SKM-1 treated with dmso at 0.1 percent for 144 hours (cell line): Measurements from ENCODE around the gene NTNG1.
A peak's percentile ranks its signal among the peaks of the same experiment; 100 is the strongest.
"Not testable (repeated sequence)": the region's sequence is repeated elsewhere in the genome, so short reads cannot be mapped to it uniquely, and the experiment has no call there.

ENCODE experiments used
- DNase-seq: peaks from one replicate; lab custom pipeline; 2025; ENCODE audit not compliant: unreplicated experiment; lab: John Stamatoyannopoulos, UW

The NTNG1 gene

DNA sequence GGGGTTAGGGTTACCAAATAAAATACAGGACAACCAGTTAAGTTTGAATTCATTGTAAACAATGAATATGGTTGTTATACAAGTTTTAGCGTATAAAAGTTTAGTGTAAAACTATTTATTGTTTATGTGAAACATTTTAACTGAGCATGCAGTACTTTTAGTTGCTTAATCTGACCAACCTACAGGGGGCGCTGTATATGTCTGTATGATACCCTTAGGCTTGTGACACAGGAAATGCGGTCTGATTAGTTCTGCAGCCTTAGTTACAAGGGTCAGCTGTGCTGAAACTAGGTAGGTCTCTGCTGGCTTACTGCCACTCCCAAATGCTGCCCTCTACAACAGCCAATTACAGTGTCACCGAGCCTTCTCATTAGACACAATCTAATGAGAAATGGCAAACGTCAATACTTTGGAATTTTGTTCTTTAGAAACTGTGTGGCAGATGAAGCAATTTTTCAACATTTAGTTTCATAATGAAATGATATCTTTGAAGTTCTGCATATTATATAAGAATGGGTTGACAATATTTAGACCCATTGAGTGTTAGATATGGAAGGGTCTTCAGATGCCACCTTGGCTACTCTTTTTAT lies 56.2 kb downstream of the NTNG1 start:
- peak; percentile 42 for DNase-seq

DNA sequence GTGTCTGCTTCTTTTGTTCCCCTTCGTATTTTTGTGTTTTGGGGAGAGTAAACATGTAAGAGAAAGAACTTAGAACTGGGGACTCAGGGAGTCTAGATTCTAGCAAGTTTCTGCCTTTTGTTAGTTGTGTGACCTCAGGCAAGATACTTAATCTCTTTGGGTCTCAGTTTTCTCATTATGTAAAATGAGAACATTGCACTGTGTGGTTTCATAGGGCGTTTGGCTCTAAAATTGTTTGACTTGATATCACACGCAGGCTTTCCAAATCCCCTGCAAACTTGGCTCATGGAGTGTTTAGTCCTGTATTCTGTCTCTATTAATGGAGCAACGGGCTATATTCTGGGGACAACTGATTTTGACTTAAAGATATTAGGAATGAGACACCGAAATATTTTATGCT lies 57.7 kb downstream of the NTNG1 start:
- DNase-seq, result no peak

DNA sequence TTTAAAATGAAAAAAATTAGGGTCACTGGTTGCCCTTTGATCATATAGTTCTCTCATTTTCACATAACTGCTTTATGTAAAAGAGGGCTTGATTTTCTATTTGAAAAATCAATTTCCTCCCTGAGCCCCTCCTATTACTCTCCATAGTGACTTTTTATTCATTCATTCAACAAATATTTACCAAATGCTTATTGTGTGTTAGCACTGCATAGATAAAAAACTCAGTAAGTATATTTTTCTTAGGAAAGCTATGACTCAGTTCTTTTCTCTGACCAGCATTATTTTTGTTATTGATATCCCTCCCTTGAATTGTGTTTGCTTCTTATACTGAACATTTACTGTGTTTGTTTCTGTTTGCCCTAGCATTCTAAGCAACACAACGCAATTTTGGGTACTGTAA lies 59.8 kb downstream of the NTNG1 start:
- DNase-seq, result no peak

- no peak for DNase-seq
Observed at GRCh38 chr1:107202007-107202406, 61.2 kb downstream of the NTNG1 start.

GRCh38 chr1:107213225-107213624 lies 72.4 kb downstream of the NTNG1 start:
- no peak for DNase-seq

DNA sequence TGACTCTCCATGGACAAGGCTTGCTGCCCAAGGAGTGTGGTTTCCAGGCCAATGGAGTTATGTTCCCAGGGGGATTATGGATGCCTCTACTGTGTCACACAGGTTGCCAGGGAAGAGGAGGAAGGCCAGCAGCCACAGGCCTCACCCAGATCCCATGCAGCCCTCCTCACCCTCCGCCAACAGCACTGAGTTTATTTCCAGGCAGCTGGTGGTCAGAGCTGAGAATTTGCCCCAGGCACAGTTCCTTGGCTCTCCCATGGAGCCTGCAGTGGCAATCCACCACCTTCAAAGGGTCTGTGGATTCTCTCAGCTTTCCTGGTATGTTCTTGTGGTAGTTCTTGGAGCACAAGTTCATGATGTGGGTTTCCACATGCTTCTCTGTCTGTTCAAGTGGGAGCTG lies 79.2 kb downstream of the NTNG1 start:
- DNase-seq, result no peak

- no peak for DNase-seq
Observed at GRCh38 chr1:107225706-107226105, 84.9 kb downstream of the NTNG1 start.

DNA sequence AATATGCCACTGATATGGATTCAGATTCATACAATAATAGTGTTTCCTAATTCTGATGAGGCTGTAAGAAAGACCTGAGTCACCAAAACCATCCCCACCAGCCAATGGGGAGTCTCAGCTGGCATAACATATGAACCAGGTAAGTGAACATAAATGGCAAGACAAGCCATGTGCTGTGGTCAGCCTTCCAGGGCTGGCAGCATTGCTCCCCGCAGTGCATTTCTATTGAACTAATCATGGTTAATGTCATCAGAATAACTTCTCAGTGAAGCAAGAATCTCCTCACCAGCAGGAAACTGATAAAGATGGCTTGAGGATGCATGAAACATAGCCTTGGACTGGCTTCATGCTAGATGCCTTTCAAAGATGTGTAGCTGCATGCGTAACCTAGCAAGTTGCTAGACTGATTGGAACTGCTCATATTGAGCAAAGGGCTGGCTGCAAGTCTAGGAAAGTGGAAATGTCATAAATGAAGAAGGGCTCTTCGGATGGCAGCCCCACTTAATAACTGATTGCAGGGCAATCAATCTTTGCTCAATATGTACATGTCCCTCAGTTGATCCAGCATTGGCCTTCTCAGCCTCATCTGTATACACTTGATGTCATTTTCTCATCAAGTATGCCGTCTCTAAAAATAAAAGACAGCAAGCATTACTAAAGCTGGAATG lies 88.0 kb downstream of the NTNG1 start:
- no peak for DNase-seq

DNA sequence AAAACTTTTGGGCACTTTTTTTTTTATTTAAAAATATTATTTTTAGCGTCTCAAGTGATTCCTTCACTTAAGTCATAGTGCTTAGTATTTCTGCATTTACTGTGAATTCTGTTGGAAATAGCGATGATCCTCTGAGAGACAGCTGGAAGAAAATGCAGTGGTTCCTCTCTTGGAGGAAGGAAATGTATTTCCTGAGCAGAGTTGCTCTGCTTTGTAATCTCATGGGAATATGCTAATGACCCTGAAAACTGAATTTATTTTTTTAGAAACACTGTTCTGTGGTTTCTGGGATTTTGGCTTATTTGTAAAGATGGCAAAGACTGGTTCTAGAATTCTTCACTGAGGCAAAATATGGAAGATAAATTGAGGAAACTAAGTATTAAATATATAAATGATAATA lies 88.9 kb downstream of the NTNG1 start:
- DNase-seq, result no peak

GRCh38 chr1:107230121-107230520 lies 89.3 kb downstream of the NTNG1 start:
- no peak for DNase-seq

- no peak for DNase-seq
Observed at GRCh38 chr1:107231291-107231690, 90.5 kb downstream of the NTNG1 start.

- no peak for DNase-seq
Observed at GRCh38 chr1:107232426-107232825, 91.6 kb downstream of the NTNG1 start.

- DNase-seq, result not testable (repeated sequence)
Observed at GRCh38 chr1:107236760-107237159, 95.9 kb downstream of the NTNG1 start.

DNA sequence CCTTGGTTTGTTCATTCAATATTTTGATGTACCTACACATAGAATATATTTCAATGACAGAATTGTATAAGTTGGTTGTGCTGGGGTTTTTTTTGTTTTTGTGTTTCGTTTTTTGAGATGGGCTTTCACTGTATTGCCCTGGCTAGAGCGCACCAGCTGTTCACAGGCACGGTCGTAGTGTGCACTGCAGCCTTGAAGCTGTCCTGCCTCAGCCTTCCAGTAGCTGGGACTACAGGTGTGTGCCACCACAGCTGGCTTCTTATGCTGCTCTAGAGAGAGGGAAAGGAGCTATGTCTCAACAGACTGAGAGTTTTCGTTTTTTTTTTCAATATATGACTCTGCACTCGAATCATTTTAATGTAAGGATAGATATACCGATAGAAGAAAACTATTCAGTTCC lies 102.6 kb downstream of the NTNG1 start:
- no peak for DNase-seq

DNA sequence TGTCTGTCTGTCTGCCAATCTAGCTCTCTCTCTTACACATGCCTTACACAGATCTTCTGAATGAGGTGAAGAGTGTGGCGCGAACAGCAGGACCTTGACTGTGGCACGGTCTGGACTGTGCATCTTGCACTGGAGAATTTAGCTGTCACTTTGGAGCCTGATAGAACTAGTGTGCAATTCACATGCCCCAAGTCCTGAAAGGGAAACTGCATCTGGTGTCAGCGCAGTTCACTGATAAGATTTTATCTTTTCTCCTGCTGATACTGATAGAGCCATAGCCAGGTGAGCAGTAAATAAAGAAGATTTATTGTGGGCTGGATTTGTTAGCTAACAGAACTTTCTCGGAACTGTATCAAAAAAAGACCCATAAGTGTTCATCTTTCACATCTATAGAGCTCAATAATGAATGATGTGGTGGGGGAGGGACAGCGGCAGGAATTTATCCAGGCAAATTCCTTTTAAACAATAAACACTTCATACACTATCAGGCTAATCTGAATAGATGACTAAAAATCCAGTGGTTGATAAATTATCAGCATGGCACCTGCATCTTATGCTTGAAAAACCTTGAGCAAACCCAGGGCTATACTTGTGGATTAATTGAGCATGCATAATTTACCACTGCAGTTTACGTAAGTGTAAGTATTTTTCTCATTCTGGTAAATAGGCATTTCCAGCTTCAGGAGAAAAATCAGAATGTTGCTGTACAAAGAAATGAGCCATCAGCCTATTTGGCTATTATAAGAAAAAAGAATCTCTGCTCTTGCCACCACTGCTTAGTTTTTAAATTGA lies 104.1 kb downstream of the NTNG1 start:
- DNase-seq, result no peak

GRCh38 chr1:107246775-107247345 lies 106.0 kb downstream of the NTNG1 start:
- DNase-seq, result no peak

DNA sequence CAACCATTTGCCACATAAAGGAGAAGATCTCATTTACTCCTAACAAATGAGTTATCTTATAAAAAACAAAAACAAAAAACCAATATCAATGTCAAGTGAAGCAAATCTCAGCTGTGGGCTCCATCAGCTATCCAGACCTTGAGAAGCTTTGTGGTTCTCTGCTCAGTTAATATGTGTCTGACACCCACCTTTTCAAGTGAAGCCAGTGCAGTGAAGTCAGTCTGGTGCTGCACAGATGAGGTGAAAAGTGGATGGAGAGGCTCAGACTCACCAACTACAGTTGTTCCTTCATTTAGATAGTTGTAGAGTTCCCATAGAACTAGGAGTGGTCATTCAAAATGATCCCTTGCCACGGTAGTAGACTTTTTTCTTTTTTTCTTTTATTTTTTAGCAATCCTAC lies 106.8 kb downstream of the NTNG1 start:
- no peak for DNase-seq

GRCh38 chr1:107250169-107250568 lies 109.3 kb downstream of the NTNG1 start:
- DNase-seq, result no peak

DNA sequence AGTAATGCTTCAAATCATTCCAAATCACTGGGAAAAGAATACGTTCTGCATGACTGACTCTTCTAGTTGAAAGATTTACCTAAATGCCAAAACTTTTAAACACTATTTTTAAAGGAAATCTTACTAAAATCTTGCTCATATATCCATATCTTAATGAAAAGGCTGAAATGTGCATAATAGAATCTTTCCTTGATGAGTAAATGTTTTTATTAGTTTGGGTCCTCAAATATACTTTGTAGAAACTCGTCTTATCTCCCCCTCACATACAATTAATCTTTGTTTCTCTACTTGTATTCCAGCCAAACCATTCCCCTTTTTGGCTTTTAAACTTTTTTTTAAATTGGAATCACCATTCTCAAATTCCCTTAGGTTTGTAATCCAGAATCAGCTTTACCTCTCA lies 110.2 kb downstream of the NTNG1 start:
- no peak for DNase-seq

DNA sequence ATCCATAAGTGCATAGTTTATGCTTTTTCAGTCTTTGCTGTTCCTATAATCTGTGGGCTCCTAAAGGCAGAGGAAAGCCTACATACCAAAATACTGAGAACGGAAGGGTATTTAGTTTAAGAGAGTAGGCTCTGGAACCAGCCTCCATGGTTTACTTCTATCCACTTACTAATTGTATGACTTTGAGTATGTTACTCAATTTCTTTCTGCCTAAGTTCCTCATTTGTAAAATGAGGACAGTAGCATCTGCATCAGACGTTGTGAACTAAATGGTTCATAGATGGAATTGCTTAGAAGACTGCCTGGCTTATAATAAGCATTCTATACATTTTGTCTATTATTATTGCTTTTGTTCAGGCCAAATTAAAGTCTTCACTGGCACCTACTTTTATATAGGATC lies 111.0 kb downstream of the NTNG1 start:
- peak; percentile 45 for DNase-seq

- DNase-seq, result no peak
Observed at GRCh38 chr1:107252271-107252670, 111.4 kb downstream of the NTNG1 start.

GRCh38 chr1:107254306-107254705 lies 113.5 kb downstream of the NTNG1 start:
- DNase-seq, result no peak
